A673 (cell line): ENCODE results near the gene EPS15. TPM values are rescaled to one million over a fixed set of nuclear protein-coding genes. Genes with fewer than 3 reads are reported as not detected.

Experiments used
- BruUV-seq: library from RNA; stranded (reverse); fragments of 400-500 nt; replicated peaks from 2 replicates; lab custom pipeline; 2021; lab: Mats Ljungman, UMichigan
- CTCF ChIA-PET: fragments of 300-600 bp; sonication (Branson Sonifier 250); formaldehyde crosslinking; loops from one replicate; lab custom pipeline; 2022; ENCODE audit warnings: antibody characterized with exemption; lab: Charles Lee
- POLR2A ChIA-PET: fragments of 300-600 bp; sonication (Branson Sonifier 250); formaldehyde crosslinking; loops from one replicate; lab custom pipeline; 2022; ENCODE audit warnings: antibody characterized with exemption; ENCODE audit not compliant: low non-redundant PET; lab: Charles Lee
- DNase-seq: peaks from one replicate; pipeline ENCODE4 v3.0.0-alpha.2; 2015; ENCODE audit warnings: low spot score
- H3K27ac ChIP-seq: fragments of 200-600 bp; sonication (generic); 2 replicates; pipeline ENCODE4 v1.5.1; 2016; ENCODE audit warnings: mixed run types, low read depth, mild to moderate bottlenecking, mixed read lengths, antibody characterized with exemption, low read length; ENCODE audit not compliant: poor library complexity, severe bottlenecking
- H3K27me3 ChIP-seq: fragments of 200-600 bp; sonication (generic); replicated peaks from 2 replicates; pipeline ENCODE4 v1.6.1; 2017; ENCODE audit warnings: mixed run types, low read depth, mild to moderate bottlenecking, mixed read lengths, antibody characterized with exemption, low read length; ENCODE audit not compliant: insufficient read depth, poor library complexity
- H3K36me3 ChIP-seq: fragments of 200-600 bp; sonication (generic); 2 replicates; pipeline ENCODE4 v1.6.1; 2016; ENCODE audit warnings: mixed run types, mild to moderate bottlenecking, mixed read lengths, antibody characterized with exemption, low read length; ENCODE audit not compliant: insufficient read depth, poor library complexity, severe bottlenecking
- H3K4me1 ChIP-seq: fragments of 200-600 bp; sonication (generic); 2 replicates; pipeline ENCODE4 v1.6.1; 2017; ENCODE audit warnings: mixed run types, mild to moderate bottlenecking, mixed read lengths, antibody characterized with exemption, low read length; ENCODE audit not compliant: insufficient read depth, poor library complexity, severe bottlenecking
- H3K4me3 ChIP-seq: fragments of 200-600 bp; sonication (generic); 2 replicates; pipeline ENCODE4 v1.5.1; 2016; ENCODE audit warnings: low read depth, mixed run types, mild to moderate bottlenecking, mixed read lengths, low read length; ENCODE audit not compliant: poor library complexity, severe bottlenecking
- H3K9me3 ChIP-seq: fragments of 200-600 bp; sonication (generic); 2 replicates; pipeline ENCODE4 v1.6.1; 2016; ENCODE audit warnings: mixed run types, low read depth, mild to moderate bottlenecking, mixed read lengths, antibody characterized with exemption, low read length; ENCODE audit not compliant: poor library complexity, severe bottlenecking
- CTCF ChIP-seq: fragments of 300-800, 200-600 bp; sonication (generic); conservative IDR thresholded peaks from 2 replicates; pipeline ENCODE4 v1.5.1; 2017; ENCODE audit warnings: low read depth, mild to moderate bottlenecking, antibody characterized with exemption, low read length, moderate library complexity, mixed read lengths
- EZH2 ChIP-seq: fragments of 200-600 bp; sonication (generic); IDR thresholded peaks from 2 replicates; pipeline ENCODE4 v1.6.1; 2017; ENCODE audit warnings: borderline replicate concordance, low read depth, mild to moderate bottlenecking, mixed read lengths, antibody characterized with exemption, low read length; ENCODE audit not compliant: poor library complexity, severe bottlenecking
- intact Hi-C: fragments of 100-400 bp; cut with micrococcal nuclease; formaldehyde crosslinking; loops from one replicate; pipeline ENCODE4 v1.10.0; 2022; ENCODE audit not compliant: unreplicated experiment
- total RNA-seq: library from RNA; stranded (reverse); gene quantifications from 2 replicates; pipeline ENCODE4 v1.2.3, GENCODE V29; 2021

The EPS15 gene
- total RNA-seq, 1 experiment from 2014 or later, result 50.6 TPM

GRCh38 chr1:51422367-51423072 lies 96.5 kb downstream of the EPS15 start:
- CTCF ChIA-PET, result no interaction called here
- Histone ChIP-seq H3K27me3 (no peaks in the 10 kb centered on the region), H3K4me1 (peaks cover 20% of the 10 kb centered on the region), H3K4me3 (no peak overlapping the region), H3K27ac (peak overlapping the region; percentile 59), H3K9me3 (no peaks in the 10 kb centered on the region), H3K36me3 (no peaks in the 10 kb centered on the region)
- TF ChIP-seq EZH2 (no peak), CTCF (no peak)
- POLR2A ChIA-PET, result interaction anchor here (1.2 kb wide), 1 partner anchor 23 kb away, joined by 3 read pairs; no protein-coding TSS in a partner anchor
- no peak for DNase-seq
- no TSS peak for BruUV-seq
- intact Hi-C loops, result no loop called here

GRCh38 chr1:51421964-51422363 lies 97.1 kb downstream of the EPS15 start:
- POLR2A ChIA-PET, result interaction anchor here (1.2 kb wide), 1 partner anchor 24 kb away, joined by 3 read pairs; no protein-coding TSS in a partner anchor
- Histone ChIP-seq H3K4me1 (peaks cover 20% of the 10 kb centered on the region), H3K36me3 (no peaks in the 10 kb centered on the region), H3K4me3 (peak overlapping the region; percentile 23), H3K27me3 (no peaks in the 10 kb centered on the region), H3K9me3 (no peaks in the 10 kb centered on the region), H3K27ac (peak overlapping the region; percentile 59)
- CTCF ChIA-PET, result no interaction called here
- no TSS peak for BruUV-seq
- intact Hi-C loops, result no loop called here
- TF ChIP-seq CTCF (no peak), EZH2 (no peak)
- peak; percentile 79 for DNase-seq

GRCh38 chr1:51420867-51421627 lies 98.0 kb downstream of the EPS15 start:
- Histone ChIP-seq H3K9me3 (no peaks in the 10 kb centered on the region), H3K36me3 (no peaks in the 10 kb centered on the region), H3K27ac (peak overlapping the region; percentile 18), H3K4me1 (peaks cover 20% of the 10 kb centered on the region), H3K4me3 (peak overlapping the region; percentile 23), H3K27me3 (no peaks in the 10 kb centered on the region)
- no TSS peak for BruUV-seq
- TF ChIP-seq CTCF, result no peak
- ChIA-PET CTCF (no interaction called here), POLR2A (no interaction called here)
- DNase-seq, result no peak
- intact Hi-C loops, result no loop called here
